PC-9 (cell line): ENCODE results near the gene TMEM52.

Source experiments
- CTCF ChIP-seq: fragments of 200-600 bp; sonication (generic); conservative IDR thresholded peaks from 2 replicates; pipeline ENCODE4 v1.6.1; 2017; ENCODE audit warnings: mixed run types, antibody characterized with exemption, mild to moderate bottlenecking, moderate library complexity
- EZH2 ChIP-seq: fragments of 200-600 bp; sonication (generic); IDR thresholded peaks from 2 replicates; pipeline ENCODE4 v1.8.0; 2017; ENCODE audit warnings: antibody characterized with exemption, low read depth

- no peak for TF ChIP-seq CTCF
- no peak for TF ChIP-seq EZH2
Measured at GRCh38 chr1:1901641-1902294, 17.3 kb downstream of the TMEM52 start.
